Measurements from ENCODE around the gene PLCG1. TPM values are rescaled to one million over a fixed set of nuclear protein-coding genes. Genes with fewer than 3 reads are reported as not detected.

Gene PLCG1
- total RNA-seq, 1 experiment from 2014 or later = 64.1 TPM

- no peak overlapping the region for H3K27ac ChIP-seq
- intact Hi-C loops (cut with micrococcal nuclease; ENCODE audit: unreplicated experiment) = no loop called here
- H3K27me3 ChIP-seq (ENCODE audit: insufficient read depth, low read depth) = no peaks in the 10 kb centered on the region
- H3K4me1 ChIP-seq (replicated peaks; ENCODE audit: insufficient read depth) = no peaks in the 10 kb centered on the region
- H3F3A ChIP-seq (ENCODE audit: insufficient read depth, low read depth) = no peaks in the 10 kb centered on the region
- no peaks in the 10 kb centered on the region for H3K79me2 ChIP-seq (ENCODE audit: low read depth)
- TF ChIP-seq EZH2 (IDR thresholded peaks at IDR 0.05; ENCODE audit: low read depth) (no peak), CTCF (conservative IDR thresholded peaks at IDR 0.05) (no peak)
- H2AFZ ChIP-seq = no peak overlapping the region
- no peaks in the 10 kb centered on the region for H3K9me3 ChIP-seq (ENCODE audit: insufficient read depth, low read depth)
- H3K4me2 ChIP-seq = no peak overlapping the region
- ChIA-PET POLR2A (ENCODE audit: unreplicated experiment) (no interaction called here), CTCF (no interaction called here)
- no peak overlapping the region for H3K4me3 ChIP-seq
- no peaks in the 10 kb centered on the region for H3K36me3 ChIP-seq (ENCODE audit: low read depth)
- no peaks in the 10 kb centered on the region for H4K20me1 ChIP-seq (ENCODE audit: insufficient read depth)
- BruUV-seq (replicated peaks) = no TSS peak
- no peak for DNase-seq
- no peaks in the 10 kb centered on the region for H3K9me2 ChIP-seq (ENCODE audit: insufficient read depth)
Observed at GRCh38 chr20:41205313-41205712, 68.0 kb downstream of the PLCG1 start.

- Histone ChIP-seq H3K36me3 (ENCODE audit: low read depth) (no peaks in the 10 kb centered on the region), H3K27ac (no peak overlapping the region), H3K4me1 (replicated peaks; ENCODE audit: insufficient read depth) (no peaks in the 10 kb centered on the region; the same call in 1 of the 2 replicates), H4K20me1 (ENCODE audit: insufficient read depth) (0 out of 2 replicates have a peak, but pooled peaks cover 6% of the 10 kb centered on the region), H3K9me2 (ENCODE audit: insufficient read depth) (no peaks in the 10 kb centered on the region), H3F3A (ENCODE audit: insufficient read depth, low read depth) (no peaks in the 10 kb centered on the region), H3K4me3 (no peak overlapping the region), H3K4me2 (no peak overlapping the region), H3K27me3 (ENCODE audit: insufficient read depth, low read depth) (no peaks in the 10 kb centered on the region), H2AFZ (no peak overlapping the region), H3K79me2 (ENCODE audit: low read depth) (no peaks in the 10 kb centered on the region), H3K9me3 (ENCODE audit: insufficient read depth, low read depth) (no peaks in the 10 kb centered on the region)
- CTCF ChIA-PET = no interaction called here
- intact Hi-C loops (cut with micrococcal nuclease; ENCODE audit: unreplicated experiment) = no loop called here
- TF ChIP-seq CTCF (conservative IDR thresholded peaks at IDR 0.05) (no peak), EZH2 (IDR thresholded peaks at IDR 0.05; ENCODE audit: low read depth) (no peak)
- no peak for DNase-seq
- BruUV-seq (replicated peaks) = no TSS peak
- POLR2A ChIA-PET (ENCODE audit: unreplicated experiment) = no interaction called here
Observed at GRCh38 chr20:41213150-41213820, 75.9 kb downstream of the PLCG1 start.

- Histone ChIP-seq H3K9me2 (ENCODE audit: insufficient read depth) (no peaks in the 10 kb centered on the region), H3K4me1 (replicated peaks; ENCODE audit: insufficient read depth) (no peaks in the 10 kb centered on the region; the same call in 1 of the 2 replicates), H2AFZ (no peak overlapping the region), H3K4me2 (no peak overlapping the region), H3K27me3 (ENCODE audit: insufficient read depth, low read depth) (no peaks in the 10 kb centered on the region), H4K20me1 (ENCODE audit: insufficient read depth) (0 out of 2 replicates have a peak, but pooled peaks cover 6% of the 10 kb centered on the region), H3K36me3 (ENCODE audit: low read depth) (no peaks in the 10 kb centered on the region), H3K79me2 (ENCODE audit: low read depth) (no peaks in the 10 kb centered on the region), H3K4me3 (no peak overlapping the region), H3F3A (ENCODE audit: insufficient read depth, low read depth) (no peaks in the 10 kb centered on the region), H3K9me3 (ENCODE audit: insufficient read depth, low read depth) (no peaks in the 10 kb centered on the region), H3K27ac (no peak overlapping the region)
- BruUV-seq (replicated peaks) = no TSS peak
- ChIA-PET CTCF (no interaction called here), POLR2A (ENCODE audit: unreplicated experiment) (no interaction called here)
- intact Hi-C loops (cut with micrococcal nuclease; ENCODE audit: unreplicated experiment) = no loop called here
- no peak for TF ChIP-seq EZH2 (IDR thresholded peaks at IDR 0.05; ENCODE audit: low read depth)
- TF ChIP-seq CTCF (conservative IDR thresholded peaks at IDR 0.05) = no peak
- no peak for DNase-seq
Observed at GRCh38 chr20:41214202-41214601, 76.9 kb downstream of the PLCG1 start.
